MM.1S (cell line): Measurements from ENCODE around the gene C11orf21.

Experiments used
- DNase-seq: peaks from one replicate; pipeline ENCODE4 v3.0.0-alpha.2; 2015
- H2AFZ ChIP-seq: fragments of 300-600 bp; sonication (generic); 2 replicates; pipeline ENCODE4 v1.6.0; 2016; ENCODE audit warnings: antibody characterized with exemption, low read length
- H3F3A ChIP-seq: fragments of 300-600 bp; sonication (generic); 2 replicates; pipeline ENCODE4 v1.6.1; 2016; ENCODE audit warnings: mild to moderate bottlenecking, antibody characterized with exemption, low read length, moderate library complexity, mixed read lengths; ENCODE audit not compliant: insufficient read depth
- H3K27ac ChIP-seq: fragments of 300-600 bp; sonication (generic); 2 replicates; pipeline ENCODE4 v1.5.1; 2016; ENCODE audit warnings: mild to moderate bottlenecking, low read length
- H3K27me3 ChIP-seq: fragments of 300-600 bp; sonication (generic); replicated peaks from 2 replicates; pipeline ENCODE4 v1.6.0; 2016; ENCODE audit warnings: low read length; ENCODE audit not compliant: insufficient read depth
- H3K36me3 ChIP-seq: fragments of 300-600 bp; sonication (generic); replicated peaks from 2 replicates; pipeline ENCODE4 v1.6.1; 2016; ENCODE audit warnings: mild to moderate bottlenecking, low read length, mixed read lengths; ENCODE audit not compliant: insufficient read depth
- H3K4me1 ChIP-seq: fragments of 300-600 bp; sonication (generic); 2 replicates; pipeline ENCODE4 v1.6.1; 2016; ENCODE audit warnings: low read length, mixed read lengths
- H3K4me2 ChIP-seq: fragments of 300-600 bp; sonication (generic); 2 replicates; pipeline ENCODE4 v1.6.0; 2016; ENCODE audit warnings: low read depth, low read length
- H3K4me3 ChIP-seq: fragments of 300-600 bp; sonication (generic); 2 replicates; pipeline ENCODE4 v1.5.1; 2016; ENCODE audit warnings: low read length, mixed read lengths
- H3K79me2 ChIP-seq: fragments of 300-600 bp; sonication (generic); 2 replicates; pipeline ENCODE4 v1.6.1; 2016; ENCODE audit warnings: mixed run types, low read length, mixed read lengths
- H3K9ac ChIP-seq: fragments of 300-600 bp; sonication (generic); 2 replicates; pipeline ENCODE4 v1.6.1; 2016; ENCODE audit warnings: low read length, mixed read lengths
- H3K9me2 ChIP-seq: fragments of 300-600 bp; sonication (generic); replicated peaks from 2 replicates; pipeline ENCODE4 v1.6.1; 2016; ENCODE audit warnings: mild to moderate bottlenecking, low read length, mixed read lengths; ENCODE audit not compliant: insufficient read depth
- H3K9me3 ChIP-seq: fragments of 300-600 bp; sonication (generic); replicated peaks from 2 replicates; pipeline ENCODE4 v1.6.1; 2016; ENCODE audit warnings: mild to moderate bottlenecking, low read length, mixed read lengths; ENCODE audit not compliant: insufficient read depth
- H4K20me1 ChIP-seq: fragments of 300-600 bp; sonication (generic); 2 replicates; pipeline ENCODE4 v1.6.1; 2016; ENCODE audit warnings: mild to moderate bottlenecking, low read length, moderate library complexity, mixed read lengths; ENCODE audit not compliant: insufficient read depth
- EZH2 ChIP-seq: fragments of 300-600 bp; sonication (generic); optimal IDR thresholded peaks from 2 replicates; pipeline ENCODE3; 2017; ENCODE audit warnings: low read depth, mild to moderate bottlenecking, antibody characterized with exemption, low read length, mixed read lengths
- EZH2phosphoT487 ChIP-seq: fragments of 300-600 bp; sonication (generic); IDR thresholded peaks from 2 replicates; pipeline ENCODE4 v1.6.1; 2018; ENCODE audit warnings: antibody characterized with exemption, low read length
- TF ChIP-seq, protein P1 (sequence below): fragments of 300-600 bp; sonication (generic); IDR thresholded peaks from 2 replicates; pipeline ENCODE4 v1.5.1; 2016; ENCODE audit warnings: antibody characterized with exemption, low read length, mixed read lengths

The C11orf21 gene

DNA sequence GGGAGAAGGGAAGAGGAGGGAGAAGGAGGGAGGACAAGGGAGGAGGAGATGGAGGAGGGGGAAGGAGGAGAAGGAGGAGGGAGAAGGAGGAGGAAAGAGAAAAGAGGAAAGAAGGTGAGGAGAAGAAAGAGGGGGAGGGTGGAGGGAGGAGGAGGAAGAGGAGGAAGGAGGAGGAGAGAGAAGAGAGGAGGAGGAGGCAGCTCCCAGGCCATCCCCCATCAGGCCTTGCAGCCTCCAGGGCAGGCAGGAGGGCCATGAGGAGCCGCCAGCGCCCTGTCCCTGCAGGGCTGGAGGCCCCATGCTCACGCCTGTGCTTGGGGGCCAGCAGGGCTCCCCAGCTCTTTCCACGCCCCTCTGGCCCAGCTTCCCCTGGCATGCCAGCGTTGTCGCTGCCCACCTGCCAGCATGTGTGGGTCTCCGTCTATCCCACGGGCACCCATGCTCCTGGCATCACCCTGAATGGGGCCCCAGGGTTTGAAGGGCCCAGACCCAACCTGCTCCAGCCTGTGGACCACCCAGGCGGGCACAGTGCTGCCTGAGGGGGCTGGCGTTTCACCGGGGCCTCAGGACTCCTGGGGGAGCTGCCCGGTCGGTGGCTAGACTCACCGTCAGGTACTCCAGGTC, 5.3 kb upstream of the C11orf21 start:
- Histone ChIP-seq H3K4me3 (no peak overlapping the region), H3K9me2 (no peaks in the 10 kb centered on the region), H4K20me1 (no peaks in the 10 kb centered on the region), H3K9me3 (no peaks in the 10 kb centered on the region), H3K4me1 (peaks cover 10% of the 10 kb centered on the region), H3F3A (no peaks in the 10 kb centered on the region), H3K27ac (no peak overlapping the region), H3K4me2 (no peak overlapping the region), H3K79me2 (no peaks in the 10 kb centered on the region), H3K36me3 (no peaks in the 10 kb centered on the region), H2AFZ (no peak overlapping the region), H3K27me3 (peaks cover 62% of the 10 kb centered on the region), H3K9ac (no peak overlapping the region)
- no peak for TF ChIP-seq EZH2phosphoT487
- TF ChIP-seq, protein P1, sequence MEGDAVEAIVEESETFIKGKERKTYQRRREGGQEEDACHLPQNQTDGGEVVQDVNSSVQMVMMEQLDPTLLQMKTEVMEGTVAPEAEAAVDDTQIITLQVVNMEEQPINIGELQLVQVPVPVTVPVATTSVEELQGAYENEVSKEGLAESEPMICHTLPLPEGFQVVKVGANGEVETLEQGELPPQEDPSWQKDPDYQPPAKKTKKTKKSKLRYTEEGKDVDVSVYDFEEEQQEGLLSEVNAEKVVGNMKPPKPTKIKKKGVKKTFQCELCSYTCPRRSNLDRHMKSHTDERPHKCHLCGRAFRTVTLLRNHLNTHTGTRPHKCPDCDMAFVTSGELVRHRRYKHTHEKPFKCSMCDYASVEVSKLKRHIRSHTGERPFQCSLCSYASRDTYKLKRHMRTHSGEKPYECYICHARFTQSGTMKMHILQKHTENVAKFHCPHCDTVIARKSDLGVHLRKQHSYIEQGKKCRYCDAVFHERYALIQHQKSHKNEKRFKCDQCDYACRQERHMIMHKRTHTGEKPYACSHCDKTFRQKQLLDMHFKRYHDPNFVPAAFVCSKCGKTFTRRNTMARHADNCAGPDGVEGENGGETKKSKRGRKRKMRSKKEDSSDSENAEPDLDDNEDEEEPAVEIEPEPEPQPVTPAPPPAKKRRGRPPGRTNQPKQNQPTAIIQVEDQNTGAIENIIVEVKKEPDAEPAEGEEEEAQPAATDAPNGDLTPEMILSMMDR = no peak
- no peak for TF ChIP-seq EZH2
- no peak for DNase-seq

DNA sequence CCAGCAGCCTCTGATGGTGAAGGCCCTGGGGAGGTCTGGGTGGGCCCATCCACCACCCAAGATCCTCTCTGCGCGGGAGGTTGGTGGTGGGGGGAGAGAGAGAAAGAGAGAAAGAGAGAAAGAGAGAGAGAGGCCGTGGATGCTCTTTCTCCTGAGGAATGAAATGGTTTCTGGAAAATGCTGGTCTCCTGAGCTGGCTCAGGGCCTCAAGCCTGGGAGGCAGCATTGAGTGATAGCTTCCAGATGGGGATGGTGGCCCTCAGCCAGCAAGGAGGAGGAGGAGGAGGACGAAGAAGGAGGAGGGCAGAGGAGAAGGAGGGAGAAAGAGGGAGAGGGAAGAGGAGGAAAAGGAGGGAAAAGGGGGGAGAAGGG, 4.7 kb upstream of the C11orf21 start:
- no peak overlapping the region for H3K4me3 ChIP-seq
- no peak for DNase-seq
- peaks cover 10% of the 10 kb centered on the region for H3K4me1 ChIP-seq
- no peak overlapping the region for H3K9ac ChIP-seq
- H3K79me2 ChIP-seq = no peaks in the 10 kb centered on the region
- H3K27me3 ChIP-seq = peaks cover 62% of the 10 kb centered on the region
- H3K36me3 ChIP-seq = no peaks in the 10 kb centered on the region
- no peaks in the 10 kb centered on the region for H3K9me3 ChIP-seq
- no peaks in the 10 kb centered on the region for H3F3A ChIP-seq
- H4K20me1 ChIP-seq = no peaks in the 10 kb centered on the region
- TF ChIP-seq EZH2 (no peak), EZH2phosphoT487 (no peak)
- TF ChIP-seq, protein P1 = no peak
- H2AFZ ChIP-seq = peak overlapping the region; percentile 65
- H3K4me2 ChIP-seq = peak overlapping the region; percentile 63; the same call in 1 of the 2 replicates
- no peak overlapping the region for H3K27ac ChIP-seq
- no peaks in the 10 kb centered on the region for H3K9me2 ChIP-seq

DNA sequence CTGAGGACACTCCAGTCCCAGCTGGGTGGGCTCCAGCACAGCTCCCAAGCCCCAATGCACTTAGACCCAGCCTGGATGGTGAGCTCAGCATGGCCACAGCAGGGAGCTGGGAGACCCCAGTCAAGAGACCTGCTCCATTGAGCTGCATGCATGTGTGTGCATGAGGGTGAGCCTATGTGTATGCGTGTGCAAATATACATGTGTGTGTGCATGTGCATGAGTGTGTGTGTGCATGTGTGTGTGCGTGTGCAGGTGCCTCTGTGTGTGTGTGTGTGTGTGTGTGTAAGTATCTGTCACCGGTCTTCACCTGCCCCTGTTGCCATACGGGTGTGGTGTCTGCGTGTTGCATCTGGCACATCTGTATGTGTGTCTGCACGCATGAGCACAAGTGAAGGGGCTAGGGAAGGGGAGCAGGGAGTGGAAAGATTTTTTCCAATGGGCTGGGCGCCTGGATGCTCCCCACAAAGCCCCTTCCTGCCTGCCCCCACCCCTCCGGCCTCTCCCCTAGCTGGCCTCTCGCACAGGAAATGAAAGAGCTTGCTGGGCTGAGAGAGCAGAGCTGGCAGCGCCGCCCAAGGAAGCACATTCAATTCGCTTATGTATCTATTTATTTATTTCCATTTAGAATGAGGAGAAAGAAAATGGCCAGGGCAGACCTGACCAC, 4.2 kb upstream of the C11orf21 start:
- no peaks in the 10 kb centered on the region for H3K9me3 ChIP-seq
- H3K79me2 ChIP-seq = no peaks in the 10 kb centered on the region
- H3K4me1 ChIP-seq = peaks cover 10% of the 10 kb centered on the region
- peak overlapping the region; percentile 65 for H2AFZ ChIP-seq
- H3K27me3 ChIP-seq = peaks cover 61% of the 10 kb centered on the region
- no peaks in the 10 kb centered on the region for H3K36me3 ChIP-seq
- no peak for DNase-seq
- peak overlapping the region; percentile 63; the same call in 1 of the 2 replicates for H3K4me2 ChIP-seq
- no peak overlapping the region for H3K27ac ChIP-seq
- H3K9ac ChIP-seq = no peak overlapping the region
- no peaks in the 10 kb centered on the region for H3F3A ChIP-seq
- H3K9me2 ChIP-seq = no peaks in the 10 kb centered on the region
- TF ChIP-seq, protein P1 = no peak
- TF ChIP-seq EZH2 (no peak), EZH2phosphoT487 (no peak)
- H4K20me1 ChIP-seq = no peaks in the 10 kb centered on the region
- no peak overlapping the region for H3K4me3 ChIP-seq
